C1 segment of cervical spinal cord (tissue), 14 donors: ENCODE data around the gene TRIM29.

ENCODE experiments used
- DNase-seq, 14 donors: peaks; one replicate each; lab custom pipeline; 2025; lab: John Stamatoyannopoulos, UW

The TRIM29 gene

GRCh38 chr11:120063686-120064340 is 74.1 kb downstream of the TRIM29 start:
- no peak for DNase-seq

GRCh38 chr11:120062561-120062930 is 75.4 kb downstream of the TRIM29 start:
- no peak for DNase-seq

- peak in 4 of 14 donors; percentile 4 to 50 (median 22) for DNase-seq
These were observed 76.0 kb downstream of the TRIM29 start for GRCh38 chr11:120061761-120062560.
